Liver (tissue), 9 donors: Measurements from ENCODE around the gene BRD1. TPM values are rescaled to one million over a fixed set of nuclear protein-coding genes. Genes with fewer than 3 reads are reported as not detected.

Experiments
- DNase-seq: peaks from one replicate; pipeline ENCODE4 v3.0.0-alpha.2; 2017; ENCODE audit warnings: low spot score
- H3K27ac ChIP-seq, 2 donors: one replicate each; pipeline ENCODE4 v1.7.0; 2013; ENCODE audit warnings: inconsistent platforms in 2 of 2, low read length in 2 of 2, control low read depth in 1 of 2, low read depth in 1 of 2, mild to moderate bottlenecking in 1 of 2
- H3K27me3 ChIP-seq, 4 donors: one replicate each; pipeline versions ENCODE4 v1.6.1 to v1.7.0; 2013; ENCODE audit warnings: low read length in 3 of 4, inconsistent platforms in 1 of 4, mild to moderate bottlenecking in 1 of 4, moderate library complexity in 1 of 4; ENCODE audit not compliant: control insufficient read depth in 4 of 4, insufficient read depth in 4 of 4
- H3K36me3 ChIP-seq, 4 donors: one replicate each; pipeline versions ENCODE4 v1.6.1 to v1.7.0; 2013; ENCODE audit warnings: low read length in 3 of 4, mild to moderate bottlenecking in 3 of 4, low read depth in 1 of 4, moderate library complexity in 1 of 4; ENCODE audit not compliant: control insufficient read depth in 4 of 4, insufficient read depth in 3 of 4
- H3K4me1 ChIP-seq, 4 donors: one replicate each; pipeline versions ENCODE4 v1.6.1 to v1.7.0; 2013; ENCODE audit warnings: low read length in 3 of 4, mild to moderate bottlenecking in 3 of 4, moderate library complexity in 1 of 4; ENCODE audit not compliant: control insufficient read depth in 4 of 4, insufficient read depth in 4 of 4
- H3K4me3 ChIP-seq, 3 donors: one replicate each; pipeline versions ENCODE4 v1.6.1 to v1.7.0; 2013; ENCODE audit warnings: low read length in 3 of 3, control low read depth in 1 of 3, low read depth in 1 of 3, mild to moderate bottlenecking in 1 of 3
- H3K9ac ChIP-seq, 2 donors: one replicate each; pipeline ENCODE4 v1.7.0; 2013; ENCODE audit warnings: low read length in 2 of 2, mild to moderate bottlenecking in 2 of 2, moderate library complexity in 2 of 2, control low read depth in 1 of 2, low read depth in 1 of 2
- H3K9me3 ChIP-seq, 4 donors: one replicate each; pipeline versions ENCODE4 v1.6.1 to v1.7.0; 2013; ENCODE audit warnings: low read length in 3 of 4; ENCODE audit not compliant: control insufficient read depth in 4 of 4
- ATF3 ChIP-seq: IDR thresholded peaks from 2 replicates; pipeline ENCODE4 v1.6.1; 2016; ENCODE audit warnings: antibody characterized with exemption
- CTCF ChIP-seq: fragments of 150-350 bp; IDR thresholded peaks from 2 replicates; pipeline ENCODE4 v1.5.1; 2017; ENCODE audit warnings: improper control_type of control experiment, low read depth, low read length; ENCODE audit not compliant: missing input control
- EGR1 ChIP-seq, 2 donors: IDR thresholded peaks; 2 replicates each; pipeline ENCODE4 v1.6.1; 2016 to 2018; ENCODE audit warnings: antibody characterized with exemption in 2 of 2, low read depth in 2 of 2
- FOXA1 ChIP-seq: IDR thresholded peaks from 2 replicates; pipeline ENCODE4 v1.6.1; 2016; ENCODE audit warnings: antibody characterized with exemption
- FOXA2 ChIP-seq: IDR thresholded peaks from 2 replicates; pipeline ENCODE4 v1.6.1; 2016; ENCODE audit warnings: antibody characterized with exemption
- GABPA ChIP-seq, 2 donors: IDR thresholded peaks in 1 of 2; conservative IDR thresholded peaks in 1 of 2; 2 replicates each; pipeline ENCODE4 v1.6.1; 2016; ENCODE audit warnings: antibody characterized with exemption in 2 of 2, mild to moderate bottlenecking in 1 of 2, moderate library complexity in 1 of 2
- HNF4A ChIP-seq, 2 donors: conservative IDR thresholded peaks; 2 replicates each; pipeline ENCODE4 v1.6.1; 2016; ENCODE audit warnings: antibody characterized with exemption in 2 of 2, mild to moderate bottlenecking in 2 of 2
- HNF4G ChIP-seq: IDR thresholded peaks from 2 replicates; pipeline ENCODE4 v1.6.1; 2016; ENCODE audit warnings: antibody characterized with exemption
- JUND ChIP-seq, 2 donors: IDR thresholded peaks; 2 replicates each; pipeline ENCODE4 v1.6.1; 2016; ENCODE audit warnings: antibody characterized with exemption in 2 of 2
- MAX ChIP-seq: IDR thresholded peaks from 2 replicates; pipeline ENCODE4 v1.6.1; 2016; ENCODE audit warnings: antibody characterized with exemption
- NR2F2 ChIP-seq: IDR thresholded peaks from 2 replicates; pipeline ENCODE4 v1.6.1; 2016; ENCODE audit warnings: antibody characterized with exemption
- RAD21 ChIP-seq, 2 donors: IDR thresholded peaks; 2 replicates each; pipeline ENCODE4 v1.6.1; 2016; ENCODE audit warnings: antibody characterized with exemption in 2 of 2, mild to moderate bottlenecking in 2 of 2
- REST ChIP-seq: IDR thresholded peaks from 2 replicates; pipeline ENCODE4 v1.6.1; 2016; ENCODE audit warnings: antibody characterized with exemption, mild to moderate bottlenecking
- RXRA ChIP-seq, 2 donors: IDR thresholded peaks; 2 replicates each; pipeline ENCODE4 v1.6.1; 2017 to 2018; ENCODE audit warnings: antibody characterized with exemption in 2 of 2, mild to moderate bottlenecking in 1 of 2
- SP1 ChIP-seq: IDR thresholded peaks from 2 replicates; pipeline ENCODE4 v1.6.1; 2018; ENCODE audit warnings: antibody characterized with exemption, mild to moderate bottlenecking
- TAF1 ChIP-seq: conservative IDR thresholded peaks from 2 replicates; pipeline ENCODE4 v1.6.1; 2016; ENCODE audit warnings: antibody characterized with exemption, mild to moderate bottlenecking
- YY1 ChIP-seq: IDR thresholded peaks from 2 replicates; pipeline ENCODE4 v1.6.1; 2016; ENCODE audit warnings: antibody characterized with exemption, mild to moderate bottlenecking
- ZBTB33 ChIP-seq: IDR thresholded peaks from 2 replicates; pipeline ENCODE4 v1.6.1; 2016; ENCODE audit warnings: antibody characterized with exemption
- WGBS: extraction: QIAGEN DNeasy Blood & Tissue Kit; methylation state at CpG from one replicate; pipeline ENCODE4 v1.1.7; 2013; 5-methylcytosine and 5-hydroxymethylcytosine counted together
- polyA plus RNA-seq, 2 donors: library from polyadenylated mRNA; stranded (reverse) in 1 of 2; unstranded in 1 of 2; fragments of 200-250 nt in 1 of 2; fragments of >200 nt in 1 of 2; fragmentation: Nextera tagmentation in 1 of 2; extraction: Ambion mirVana in 1 of 2; gene quantifications; one replicate each; pipeline versions ENCODE4 v1.2.1 to v1.2.3, GENCODE V29; 2013 to 2015
- total RNA-seq, 2 donors: library from RNA; depleted of rRNA; stranded (reverse); fragments of >200 nt; gene quantifications; one replicate each; pipeline ENCODE4 v1.2.3, GENCODE V29; 2014
- donor health status: healthy.
- donor health status: healthy.
- donor health status: healthy.
- donor health status: healthy.
- donor health status: healthy.

BRD1 gene
- total and polyA plus RNA-seq, 4 donors = 3.3 to 20.7 (median 11.6) TPM

- 95% methylated on average over 17 of the region's 17 CpGs for WGBS
- H3K4me3 ChIP-seq = no peak overlapping the region
- peaks cover 10 to 25% (median 19%) of the 10 kb centered on the region in 4 donors for H3K4me1 ChIP-seq
- TF ChIP-seq EGR1 (IDR thresholded peaks at IDR 0.05; ENCODE audit: low read depth in 2 of 2) (no peak), HNF4A (conservative IDR thresholded peaks at IDR 0.05) (no peak), RXRA (IDR thresholded peaks at IDR 0.05) (no peak), ATF3 (no peak), NR2F2 (no peak), TAF1 (no peak), HNF4G (no peak), MAX (no peak), RAD21 (IDR thresholded peaks at IDR 0.05) (no peak), SP1 (no peak)
- no peak for DNase-seq
- no peaks in the 10 kb centered on the region for H3K27me3 ChIP-seq
- H3K36me3 ChIP-seq = peaks cover 0 to 4% (median 0%) of the 10 kb centered on the region in 4 donors
- H3K27ac ChIP-seq = no peak overlapping the region
- H3K9ac ChIP-seq = no peak overlapping the region
- H3K9me3 ChIP-seq = peaks cover 0 to 7% (median 3%) of the 10 kb centered on the region in 4 donors
Measured at GRCh38 chr22:49829044-49829853, 1.6 kb upstream of the BRD1 start.

GRCh38 chr22:49828599-49828965 is 909 bp upstream of the BRD1 start:
- no peak overlapping the region for H3K27ac ChIP-seq
- peaks cover 0 to 7% (median 3%) of the 10 kb centered on the region in 4 donors for H3K9me3 ChIP-seq
- H3K4me1 ChIP-seq = peaks cover 10 to 26% (median 20%) of the 10 kb centered on the region in 4 donors
- H3K36me3 ChIP-seq = peaks cover 0 to 4% (median 2%) of the 10 kb centered on the region in 4 donors
- H3K9ac ChIP-seq = no peak overlapping the region
- 95% methylated on average over 14 of the region's 14 CpGs for WGBS
- DNase-seq = no peak
- TF ChIP-seq MAX (no peak), ZBTB33 (no peak), EGR1 (IDR thresholded peaks at IDR 0.05; ENCODE audit: low read depth in 2 of 2) (no peak), GABPA (IDR thresholded peaks at IDR 0.05 in 1 of 2, conservative IDR thresholded peaks at IDR 0.05 in 1 of 2) (no peak), YY1 (no peak), ATF3 (no peak), NR2F2 (no peak), TAF1 (no peak), FOXA2 (no peak), CTCF (no peak), RAD21 (IDR thresholded peaks at IDR 0.05) (no peak), REST (no peak), SP1 (no peak), JUND (IDR thresholded peaks at IDR 0.05) (no peak), RXRA (IDR thresholded peaks at IDR 0.05) (no peak), HNF4A (conservative IDR thresholded peaks at IDR 0.05) (no peak), HNF4G (no peak), FOXA1 (no peak)
- no peak overlapping the region for H3K4me3 ChIP-seq
- H3K27me3 ChIP-seq = no peaks in the 10 kb centered on the region
